Stimulated activated CD4-positive, alpha-beta T cell treated with anti-CD3 and anti-CD28 coated beads, Interleukin-4, amount 100 ng/mL, for 24 hours (primary cell): ENCODE results near the gene CCDC88C.
A peak's percentile ranks its signal among the peaks of the same experiment; 100 is the strongest.
"Not testable (repeated sequence)": the region's sequence is repeated elsewhere in the genome, so short reads cannot be mapped to it uniquely, and the experiment has no call there.

Source experiments
- DNase-seq: peaks from one replicate; pipeline ENCODE4 v3.0.0-alpha.2; 2020

The CCDC88C gene, protein sequence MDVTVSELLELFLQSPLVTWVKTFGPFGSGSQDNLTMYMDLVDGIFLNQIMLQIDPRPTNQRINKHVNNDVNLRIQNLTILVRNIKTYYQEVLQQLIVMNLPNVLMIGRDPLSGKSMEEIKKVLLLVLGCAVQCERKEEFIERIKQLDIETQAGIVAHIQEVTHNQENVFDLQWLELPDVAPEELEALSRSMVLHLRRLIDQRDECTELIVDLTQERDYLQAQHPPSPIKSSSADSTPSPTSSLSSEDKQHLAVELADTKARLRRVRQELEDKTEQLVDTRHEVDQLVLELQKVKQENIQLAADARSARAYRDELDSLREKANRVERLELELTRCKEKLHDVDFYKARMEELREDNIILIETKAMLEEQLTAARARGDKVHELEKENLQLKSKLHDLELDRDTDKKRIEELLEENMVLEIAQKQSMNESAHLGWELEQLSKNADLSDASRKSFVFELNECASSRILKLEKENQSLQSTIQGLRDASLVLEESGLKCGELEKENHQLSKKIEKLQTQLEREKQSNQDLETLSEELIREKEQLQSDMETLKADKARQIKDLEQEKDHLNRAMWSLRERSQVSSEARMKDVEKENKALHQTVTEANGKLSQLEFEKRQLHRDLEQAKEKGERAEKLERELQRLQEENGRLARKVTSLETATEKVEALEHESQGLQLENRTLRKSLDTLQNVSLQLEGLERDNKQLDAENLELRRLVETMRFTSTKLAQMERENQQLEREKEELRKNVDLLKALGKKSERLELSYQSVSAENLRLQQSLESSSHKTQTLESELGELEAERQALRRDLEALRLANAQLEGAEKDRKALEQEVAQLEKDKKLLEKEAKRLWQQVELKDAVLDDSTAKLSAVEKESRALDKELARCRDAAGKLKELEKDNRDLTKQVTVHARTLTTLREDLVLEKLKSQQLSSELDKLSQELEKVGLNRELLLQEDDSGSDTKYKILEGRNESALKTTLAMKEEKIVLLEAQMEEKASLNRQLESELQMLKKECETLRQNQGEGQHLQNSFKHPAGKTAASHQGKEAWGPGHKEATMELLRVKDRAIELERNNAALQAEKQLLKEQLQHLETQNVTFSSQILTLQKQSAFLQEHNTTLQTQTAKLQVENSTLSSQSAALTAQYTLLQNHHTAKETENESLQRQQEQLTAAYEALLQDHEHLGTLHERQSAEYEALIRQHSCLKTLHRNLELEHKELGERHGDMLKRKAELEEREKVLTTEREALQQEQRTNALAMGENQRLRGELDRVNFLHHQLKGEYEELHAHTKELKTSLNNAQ (N-terminal part only)

DNA sequence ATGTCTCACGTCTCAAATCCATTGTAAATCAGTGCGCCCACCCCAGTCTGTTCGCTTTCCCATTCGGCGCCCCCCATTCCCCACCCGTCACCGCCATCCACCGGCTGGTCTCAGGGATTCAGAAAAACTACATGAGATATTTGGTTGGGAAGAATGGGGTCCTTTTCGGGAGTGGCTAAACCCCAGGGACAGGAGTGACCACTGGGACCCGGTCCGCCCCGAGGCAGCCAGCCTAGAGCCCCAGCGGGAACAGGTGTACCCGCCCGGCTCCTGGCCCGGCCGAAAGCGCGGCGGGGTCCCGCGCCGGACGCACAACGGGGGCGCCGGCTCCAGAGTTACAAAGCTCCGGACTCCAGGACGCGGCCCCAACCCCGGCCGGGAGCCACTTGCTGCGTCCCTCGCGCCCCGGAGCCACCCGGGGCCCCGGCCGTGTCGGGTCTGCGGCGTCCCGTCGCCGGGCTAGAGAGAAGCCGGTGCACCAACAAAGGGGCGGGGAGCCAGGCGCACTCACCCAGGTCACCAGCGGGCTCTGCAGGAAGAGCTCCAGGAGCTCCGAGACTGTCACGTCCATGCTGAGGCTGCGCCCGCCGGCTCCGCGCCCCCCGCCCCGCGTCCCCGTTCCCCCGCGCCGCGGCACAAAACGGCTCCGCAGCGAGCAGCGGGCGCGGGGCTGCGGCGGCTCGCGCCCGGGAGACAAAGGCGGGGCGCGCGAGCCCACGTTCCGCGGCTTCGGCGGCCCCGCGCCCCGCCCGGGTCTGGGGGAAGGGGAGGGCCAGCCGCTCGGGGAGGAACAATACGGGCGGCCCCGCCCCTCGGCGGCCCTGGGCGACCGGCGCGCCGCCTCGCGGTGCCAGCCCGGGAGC is at the start of gene CCDC88C:
Gene CCDC88C (minus strand): TSS at position 701 of the 863 bp plus-strand sequence. CDS start 130 bp downstream, at position 571.
- DNase-seq = peak; percentile 73

DNA sequence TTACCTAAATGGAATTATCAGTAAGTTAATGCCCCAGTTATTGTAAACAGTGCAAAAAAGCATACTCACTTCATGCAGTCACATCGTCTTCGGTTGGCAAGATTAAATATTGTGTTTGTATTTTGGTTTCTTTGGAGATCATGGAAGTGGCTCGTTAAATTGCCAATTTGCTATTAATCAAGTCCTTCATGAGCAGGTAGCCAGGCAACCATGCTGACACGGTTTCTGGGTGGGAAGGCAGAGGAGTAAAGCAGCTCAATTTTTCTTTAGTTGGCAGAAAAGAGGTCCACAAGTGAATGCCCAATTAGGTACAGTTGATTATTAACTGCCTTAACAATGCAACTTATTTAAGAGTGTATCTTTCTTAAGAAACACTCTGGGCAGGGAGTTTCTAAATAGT is 48.6 kb upstream of the CCDC88C start:
- DNase-seq = no peak

DNA sequence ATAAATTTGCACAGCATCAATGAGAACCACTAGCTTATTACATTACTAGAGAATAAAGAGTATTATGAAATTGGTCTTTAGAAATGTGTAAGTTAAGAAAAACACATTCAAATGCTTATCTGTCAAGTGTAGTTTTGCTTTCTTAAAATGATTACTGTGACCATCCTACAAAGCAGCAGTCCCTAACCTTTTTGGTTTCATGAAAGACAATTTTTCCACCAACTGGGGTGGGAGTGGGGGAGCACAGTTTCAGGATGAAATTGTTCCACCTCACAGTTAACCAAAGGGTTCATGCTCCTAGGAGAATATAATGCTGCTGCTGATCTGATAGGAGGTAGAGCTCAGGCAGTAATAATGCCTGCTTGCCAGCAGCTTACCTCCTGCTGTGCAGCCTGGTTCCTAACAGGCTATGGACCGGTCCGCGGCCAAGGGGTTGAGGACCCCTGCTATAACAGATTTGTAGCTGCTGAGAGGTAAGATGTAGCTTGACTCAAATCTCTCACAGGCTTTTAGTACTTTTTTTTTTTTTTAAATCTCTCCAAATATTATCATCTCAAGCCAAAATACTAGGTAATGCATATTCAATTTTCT is 47.1 kb upstream of the CCDC88C start:
- peak; percentile 16 for DNase-seq

DNA sequence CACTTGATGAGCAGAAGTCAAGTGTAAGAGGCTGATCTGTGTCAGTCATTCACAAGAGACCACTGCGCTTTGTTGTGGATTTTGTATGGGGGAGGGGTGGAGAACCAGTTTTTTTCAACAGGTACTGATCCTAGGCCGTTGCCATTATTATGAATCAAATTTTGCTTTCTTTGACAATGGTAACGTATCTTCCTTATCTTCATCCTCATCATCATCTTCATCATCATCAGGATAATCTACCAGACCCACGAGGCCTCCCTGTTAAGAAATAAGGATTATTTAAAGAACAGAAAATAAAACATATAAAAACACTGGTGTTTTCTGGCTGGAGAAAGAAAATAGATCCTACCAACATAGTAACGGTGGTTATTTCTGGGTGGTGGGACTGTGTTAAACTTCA is 41.0 kb upstream of the CCDC88C start:
- no peak for DNase-seq

DNA sequence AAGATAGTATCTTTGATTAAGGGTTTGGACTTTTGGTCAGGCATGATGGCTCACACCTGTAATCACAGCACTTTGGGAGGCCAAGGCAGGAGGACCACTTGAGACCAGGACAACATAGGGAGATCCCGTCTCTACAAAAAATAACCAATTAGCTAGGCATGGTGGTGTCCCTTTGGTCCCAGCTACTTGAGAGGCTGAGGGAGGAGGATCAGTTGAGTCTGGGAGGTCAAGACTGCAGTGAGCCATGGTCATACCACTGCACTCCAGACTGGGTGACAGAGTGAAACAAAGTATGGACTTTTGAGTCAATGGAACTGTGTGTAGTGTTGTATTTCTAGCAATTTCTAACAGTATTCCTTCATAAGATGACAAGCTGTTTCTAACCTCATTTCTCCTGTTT is 38.7 kb upstream of the CCDC88C start:
- DNase-seq = no peak

DNA sequence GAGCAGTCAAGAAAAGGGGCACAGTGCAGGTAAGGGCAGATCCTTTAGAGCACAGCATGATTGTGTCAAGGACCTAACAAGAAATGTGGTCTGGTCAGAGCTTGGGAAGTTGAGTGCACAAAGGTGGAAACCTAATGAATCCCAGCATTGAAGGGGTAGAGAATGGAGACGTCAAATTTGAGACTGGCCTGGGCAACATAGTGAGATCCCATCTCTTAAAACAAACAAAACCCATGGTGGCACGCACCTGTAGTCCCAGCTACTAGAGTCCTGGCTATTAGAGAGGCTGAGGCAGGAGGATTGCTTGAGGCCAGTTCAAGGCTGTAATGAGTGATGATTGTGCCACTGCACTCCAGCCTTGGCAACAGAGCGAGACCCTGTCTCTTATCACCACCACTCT is 37.0 kb upstream of the CCDC88C start:
- no peak for DNase-seq

DNA sequence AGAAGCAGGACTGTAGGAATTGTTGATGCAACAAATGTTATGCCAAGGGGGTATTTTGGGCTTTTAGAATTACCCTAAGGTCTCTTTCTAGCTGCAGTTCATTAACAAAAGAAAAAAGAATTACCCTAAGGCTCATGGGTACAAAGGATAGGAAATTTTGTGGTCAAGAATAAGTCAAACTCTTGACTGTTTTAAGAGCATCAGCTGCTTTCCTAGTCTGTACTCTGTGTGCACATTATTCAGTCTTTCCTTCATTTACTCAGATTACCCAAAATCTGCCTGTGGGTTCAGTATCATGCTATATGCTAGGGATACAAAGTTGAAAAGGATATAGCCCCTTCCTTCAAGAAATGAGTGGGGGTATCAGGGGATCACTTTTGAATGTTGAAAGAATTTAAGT is 36.5 kb upstream of the CCDC88C start:
- no peak for DNase-seq

DNA sequence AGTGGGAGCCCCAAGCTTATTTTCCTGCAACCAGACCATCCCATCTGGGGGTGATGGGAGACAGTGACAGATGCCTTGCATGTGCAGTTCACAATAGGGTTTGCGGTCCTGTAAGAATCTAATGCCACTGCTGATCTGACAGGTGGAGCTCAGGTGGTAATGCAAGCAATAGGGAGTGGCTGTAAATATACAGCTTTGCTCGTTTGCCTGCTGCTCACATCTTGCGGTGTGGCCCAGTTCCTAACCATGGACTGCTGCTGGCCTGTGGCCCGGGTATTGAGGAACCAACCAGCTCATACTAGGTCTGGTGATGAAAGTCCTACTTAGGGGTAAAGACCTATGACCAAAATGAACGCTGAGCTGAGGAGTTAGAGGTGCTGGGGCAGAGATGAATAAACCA is 36.1 kb upstream of the CCDC88C start:
- DNase-seq = no peak

DNA sequence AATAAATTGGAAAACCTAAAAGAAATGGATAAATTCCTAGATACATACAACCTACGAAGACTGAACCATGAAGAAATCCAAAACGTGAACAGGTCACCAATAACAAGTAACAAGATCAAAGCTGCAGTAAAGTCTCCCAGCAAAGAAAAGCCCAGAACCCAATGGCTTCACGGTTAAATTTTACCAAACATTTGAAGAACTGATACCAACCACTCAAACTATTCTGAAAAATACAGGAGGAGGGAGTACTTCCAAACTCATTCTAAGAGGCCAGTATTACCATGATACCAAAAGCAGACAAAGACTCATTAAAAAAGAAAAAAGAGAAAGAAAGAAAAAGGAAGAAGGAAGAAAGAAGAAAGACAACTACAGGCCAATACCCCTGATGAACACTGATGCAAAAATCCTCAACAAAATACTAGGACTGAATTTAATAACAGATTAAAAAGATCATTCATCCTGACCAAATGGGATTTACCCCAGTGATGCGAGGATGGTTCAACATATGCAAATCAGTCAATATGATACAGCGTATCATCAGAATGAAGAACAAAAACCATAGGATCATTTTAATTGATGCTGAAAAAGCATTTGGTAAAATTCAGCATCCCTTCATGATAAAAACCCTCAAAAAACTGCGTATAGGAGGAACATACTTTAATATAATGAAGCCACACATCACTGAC is 26.9 kb upstream of the CCDC88C start:
- no peak for DNase-seq

DNA sequence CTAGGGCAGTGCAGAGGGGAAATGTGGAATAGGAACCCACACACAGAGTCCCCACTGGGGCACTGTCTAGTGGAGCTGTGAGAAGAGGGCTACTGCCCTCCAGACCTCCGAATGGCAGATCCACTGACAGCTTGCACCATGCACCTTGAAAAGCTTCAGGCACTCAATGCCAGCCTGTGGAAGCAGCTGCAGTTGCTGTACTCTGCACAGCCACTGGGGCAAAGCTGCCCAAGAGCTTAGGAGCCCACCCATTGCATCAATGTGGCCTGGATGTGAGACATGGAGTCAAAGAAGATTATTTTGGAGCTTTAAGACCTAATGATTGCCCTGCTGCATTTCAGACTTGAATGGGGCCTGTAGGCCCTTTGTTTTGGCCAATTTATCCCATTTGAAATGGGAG is 21.7 kb upstream of the CCDC88C start:
- DNase-seq = no peak

DNA sequence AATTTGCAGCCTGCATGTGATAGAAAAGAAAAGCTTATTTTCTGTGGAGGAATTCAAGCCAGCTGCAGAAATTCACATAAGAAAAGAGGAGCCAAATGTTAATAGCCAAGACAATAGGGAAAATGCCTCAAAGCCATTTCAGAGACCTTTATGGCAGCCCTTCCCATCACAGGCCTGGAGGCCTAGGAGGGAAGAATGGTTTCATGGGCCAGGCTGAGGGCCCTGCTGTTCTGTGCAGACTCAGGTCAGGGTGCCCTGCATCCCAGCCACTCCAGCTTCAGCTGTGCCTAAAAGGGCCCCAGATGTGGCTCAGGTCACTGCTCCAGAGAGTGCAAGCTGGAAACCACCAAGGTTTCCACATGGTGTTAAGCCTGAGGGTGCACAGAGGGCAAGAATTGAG is 21.2 kb upstream of the CCDC88C start:
- DNase-seq = no peak

DNA sequence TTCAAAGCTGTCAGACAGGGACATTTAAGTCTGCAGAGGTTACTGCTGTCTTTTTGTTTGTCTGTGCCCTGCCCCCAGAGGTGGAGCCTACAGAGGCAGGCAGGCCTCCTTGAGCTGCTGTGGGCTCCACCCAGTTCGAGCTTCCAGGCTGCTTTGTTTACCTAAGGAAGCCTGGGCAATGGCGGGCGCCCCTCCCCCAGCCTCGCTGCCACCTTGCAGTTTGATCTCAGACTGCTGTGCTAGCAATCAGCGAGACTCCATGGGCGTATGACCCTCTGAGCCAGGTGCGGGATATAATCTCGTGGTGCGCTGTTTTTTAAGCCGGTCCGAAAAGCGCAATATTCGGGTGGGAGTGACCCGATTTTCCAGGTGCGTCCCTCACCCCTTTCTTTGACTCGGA is 18.6 kb upstream of the CCDC88C start:
- DNase-seq = not testable (repeated sequence)

DNA sequence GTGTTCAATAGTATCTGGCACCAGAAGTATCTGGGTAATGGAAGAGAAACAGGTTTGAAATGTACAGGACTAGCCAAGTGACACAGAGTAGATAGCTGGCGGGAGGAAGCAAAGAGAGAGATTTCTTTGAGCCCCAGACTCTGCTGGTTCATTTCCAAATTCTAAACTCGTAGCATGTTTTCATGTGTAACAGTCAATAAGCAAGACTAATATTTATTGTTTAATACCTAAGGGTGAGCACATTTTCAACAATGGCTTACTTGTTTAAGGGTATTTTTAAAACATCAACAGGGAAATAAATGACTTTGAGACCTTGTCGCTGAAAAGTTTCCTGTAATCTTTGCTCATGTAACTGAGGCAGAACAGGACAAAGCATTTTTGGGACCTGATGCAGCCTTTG is 11.8 kb upstream of the CCDC88C start:
- DNase-seq = no peak

DNA sequence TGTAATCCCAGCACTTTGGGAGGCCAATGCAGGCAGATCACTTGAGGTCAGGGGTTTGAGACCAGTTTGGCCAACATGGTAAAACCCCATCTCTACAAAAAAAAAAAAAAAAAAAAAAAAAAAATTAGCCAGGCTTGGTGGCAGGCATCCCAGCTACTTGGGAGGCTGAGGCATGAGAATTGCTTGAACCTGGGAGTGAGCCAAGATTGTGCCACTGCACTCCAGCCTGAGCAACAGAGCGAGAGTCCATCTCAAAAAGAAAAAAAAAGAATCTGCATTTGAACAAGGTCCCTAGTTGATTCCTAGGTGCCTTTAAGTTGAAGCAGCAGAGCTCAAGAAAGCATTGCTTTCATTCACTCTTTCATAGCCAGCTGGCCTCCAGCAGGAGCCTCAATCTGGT is 11.3 kb upstream of the CCDC88C start:
- DNase-seq = not testable (repeated sequence)

DNA sequence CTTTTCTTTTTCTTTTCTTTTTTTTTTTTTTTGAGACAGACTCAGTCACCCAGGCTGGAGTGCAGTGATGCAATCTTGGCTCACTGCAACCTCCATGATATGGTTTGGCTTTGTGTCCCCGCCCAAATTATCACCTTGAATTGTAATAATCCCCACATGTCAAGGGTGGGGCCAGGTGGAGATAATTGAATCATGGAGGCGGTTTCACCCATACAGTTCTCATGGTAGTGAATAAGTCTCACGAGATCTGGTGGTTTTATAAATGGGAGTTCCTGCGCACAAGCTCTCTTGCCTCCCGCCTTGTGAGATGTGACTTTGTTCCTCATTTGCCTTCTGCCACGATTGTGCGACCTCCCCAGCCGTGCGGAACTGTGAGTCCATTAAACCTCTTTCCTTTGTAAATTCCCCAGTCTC is 7.9 kb upstream of the CCDC88C start:
- DNase-seq = not testable (repeated sequence)

DNA sequence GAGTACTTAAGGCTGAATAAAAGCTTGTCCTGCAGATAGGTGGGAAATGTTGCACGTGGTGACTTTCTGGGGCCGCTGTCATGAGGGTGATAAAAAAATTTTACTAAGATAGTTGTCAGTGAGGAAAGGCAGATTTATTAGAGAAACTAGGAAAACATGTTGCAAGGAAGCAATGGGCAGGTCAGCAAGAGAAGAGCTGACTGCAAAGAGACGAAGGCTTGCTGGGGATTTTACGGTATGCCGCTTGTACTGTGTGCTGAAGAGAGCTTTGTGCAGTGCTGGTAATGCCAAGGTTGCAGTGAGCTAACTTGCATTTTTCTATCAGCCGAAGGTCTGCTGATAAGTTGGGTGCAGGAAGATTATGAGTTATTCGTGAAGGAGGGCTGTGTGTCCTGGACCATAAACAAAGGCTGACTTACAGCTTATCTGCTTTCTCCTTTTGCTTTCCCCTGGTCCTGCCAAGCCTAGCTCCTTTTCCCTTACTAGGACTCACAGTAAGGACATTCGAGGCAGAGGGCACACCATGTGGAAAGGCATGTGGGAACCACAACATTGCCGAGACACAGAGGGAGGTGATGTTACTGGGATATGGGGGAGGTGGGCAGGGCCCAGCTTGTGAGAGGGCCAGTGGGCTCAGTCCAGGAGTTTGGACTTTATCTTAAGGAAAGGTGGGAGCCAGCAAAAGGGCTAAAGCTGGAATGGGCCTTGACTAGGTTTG is 7.4 kb upstream of the CCDC88C start:
- DNase-seq = no peak

DNA sequence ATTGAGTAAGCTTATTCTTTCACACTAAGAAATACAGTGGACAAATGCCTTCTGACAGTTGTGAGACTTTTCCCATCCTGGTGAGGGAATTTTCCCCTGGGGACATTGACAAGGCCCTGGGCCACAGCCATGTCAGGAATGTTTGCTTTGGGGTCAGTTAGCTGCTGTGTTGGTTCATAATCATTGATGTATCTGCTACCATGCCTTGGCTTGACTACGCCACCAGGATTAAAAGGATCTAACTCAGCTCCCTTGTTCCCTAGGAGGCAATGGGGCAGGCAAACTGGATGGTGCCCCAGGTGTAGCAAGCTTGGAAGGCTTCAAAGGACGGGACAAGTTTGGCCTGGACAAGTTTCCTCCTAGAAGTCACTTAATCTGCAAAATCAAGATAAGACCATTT is 3.1 kb upstream of the CCDC88C start:
- no peak for DNase-seq

DNA sequence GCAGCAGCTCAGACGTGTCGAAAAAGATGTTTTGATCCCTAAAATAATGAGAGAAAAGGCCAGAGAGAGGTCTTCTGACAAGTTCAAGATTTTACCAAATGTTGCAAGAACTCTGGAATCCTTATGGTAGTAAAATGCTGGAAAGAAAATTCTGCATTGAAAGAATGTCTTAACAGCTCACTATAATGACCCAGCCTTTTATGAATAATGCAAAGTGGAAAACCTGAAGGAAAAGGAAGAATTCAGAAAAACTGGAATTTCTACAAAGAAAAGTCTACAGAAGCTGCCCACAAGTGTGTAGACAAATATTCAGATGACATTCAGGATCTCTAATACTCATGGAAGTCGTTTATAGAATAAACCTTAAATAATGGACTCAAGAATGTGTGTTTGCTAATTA is 1.8 kb upstream of the CCDC88C start:
- no peak for DNase-seq

DNA sequence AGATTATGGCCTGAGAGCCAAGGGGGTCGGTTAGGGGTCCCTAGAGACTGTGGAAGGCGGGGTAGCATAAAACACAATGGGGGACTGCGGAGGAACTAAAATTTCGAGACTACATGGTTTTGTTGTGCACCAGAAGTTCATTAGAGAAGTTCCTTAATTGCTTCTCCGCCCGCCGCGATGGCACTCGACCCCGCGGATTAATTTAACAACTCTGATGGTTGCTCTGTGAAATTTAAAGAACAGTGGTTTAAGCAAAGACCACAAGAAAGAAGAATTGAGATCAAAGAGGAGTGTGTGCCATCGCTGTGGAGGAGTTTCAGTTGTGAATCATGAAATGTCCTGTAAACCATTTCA is 1.4 kb upstream of the CCDC88C start:
- DNase-seq = no peak

DNA sequence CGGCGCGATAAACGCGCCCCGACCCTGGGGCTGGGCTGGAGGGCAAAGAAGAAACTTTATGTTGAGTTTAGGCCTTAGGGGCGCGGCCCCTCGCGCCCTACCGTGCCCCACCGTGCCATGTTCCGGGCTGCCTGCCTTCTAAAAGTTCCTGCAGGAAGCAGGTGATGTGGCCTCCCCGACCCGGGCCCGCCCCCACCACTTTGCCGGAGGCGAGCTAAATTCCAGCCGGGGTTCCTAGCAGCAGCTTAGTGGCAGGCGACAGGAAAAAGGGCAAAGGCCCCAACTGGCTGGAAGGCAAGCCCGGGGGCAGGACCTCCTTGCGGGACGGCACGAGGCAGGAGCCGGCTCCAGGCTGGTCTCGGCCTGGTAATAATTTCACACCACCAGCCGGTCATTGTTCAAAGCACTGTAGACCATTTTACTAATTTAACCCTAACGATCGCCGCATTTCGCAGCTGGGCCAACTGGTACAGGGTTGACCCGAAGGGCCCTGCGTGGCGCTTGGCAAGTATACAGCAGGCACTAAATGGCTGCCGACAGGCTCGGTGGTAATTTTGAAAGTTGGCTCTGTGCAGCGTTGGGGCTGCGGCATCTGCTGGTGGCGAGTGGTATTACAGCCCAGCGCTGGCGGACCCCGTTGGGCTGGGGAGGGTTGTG is 895 bp upstream of the CCDC88C start:
- peak; percentile 86 for DNase-seq
